NCI-H2107 treated with DMSO at 0.1 percent for 48 hours (cell line): ENCODE data around the gene GPR137B.

Source experiments
- DNase-seq: peaks from one replicate; lab custom pipeline; 2025; ENCODE audit not compliant: unreplicated experiment; lab: John Stamatoyannopoulos, UW

The GPR137B gene

GRCh38 chr1:236253119-236253518, 110.8 kb downstream of the GPR137B start:
- no peak for DNase-seq

- no peak for DNase-seq
Observed at GRCh38 chr1:236253918-236254637, 111.7 kb downstream of the GPR137B start.

- no peak for DNase-seq
Observed at GRCh38 chr1:236257216-236257615, 114.9 kb downstream of the GPR137B start.

GRCh38 chr1:236258114-236258622, 115.8 kb downstream of the GPR137B start:
- no peak for DNase-seq
